K562 (cell line): ENCODE data around the gene ARHGAP15. TPM values are rescaled to one million over a fixed set of nuclear protein-coding genes. Genes with fewer than 3 reads are reported as not detected.

Experiments used
- ATAC-seq: fragments of 200-7000 bp; cut with Tn5 transposase; 3 replicates; pipeline ENCODE4 v1.9.1; 2020; ENCODE audit warnings: moderate library complexity
- BruUV-seq: library from RNA; stranded (reverse); fragments of 400-500 nt; replicated peaks from 2 replicates; lab custom pipeline; 2021; lab: Mats Ljungman, UMichigan
- CTCF ChIA-PET: fragments of 300-600 bp; formaldehyde crosslinking; extraction: SDS; loops from one replicate; lab custom pipeline; 2021; ENCODE audit warnings: low intra/inter-chr PET ratio; lab: Yijun Ruan, JAX
- POLR2A ChIA-PET: fragments of 300-600, 350-650 bp; sonication (Branson Sonifier 250); formaldehyde crosslinking; extraction: SDS; loops from one replicate; lab custom pipeline; 2021; ENCODE audit warnings: antibody characterized with exemption, inconsistent platforms; lab: Yijun Ruan, JAX
- DNase-seq, 4 experiments: peaks; one replicate each; pipeline versions ENCODE4 v3.0.0 to v3.0.0-alpha.2; 2011 to 2018; ENCODE audit warnings: low spot score in 3 of 4, mixed read lengths in 3 of 4; ENCODE audit errors: extremely low read depth in 1 of 4
- FAIRE-seq: peaks from 2 replicates; lab custom pipeline; 2011; peaks lifted over from hg19 to GRCh38; lab: Jason Lieb, UNC
- H2AFZ ChIP-seq: 2 replicates; pipeline ENCODE4 v1.6.0; 2011; ENCODE audit warnings: low read depth, low read length, control low read depth, inconsistent platforms
- H3K27ac ChIP-seq: fragments of 200-600 bp; 3 replicates; pipeline ENCODE4 v1.8.0; 2011; ENCODE audit warnings: low read depth, mild to moderate bottlenecking, control low read depth, inconsistent platforms, low read length, moderate library complexity, mixed read lengths; ENCODE audit errors: extremely low read depth
- H3K27me3 ChIP-seq, 2 experiments: fragments of 300-600 bp in 1 of 2; 2 replicates in 1 of 2; 3 replicates in 1 of 2; pipeline versions ENCODE4 v1.6.0 to v1.8.0; 2011; ENCODE audit warnings: inconsistent platforms in 2 of 2, low read length in 2 of 2, mild to moderate bottlenecking in 1 of 2, mixed read lengths in 1 of 2, moderate library complexity in 1 of 2; ENCODE audit not compliant: control insufficient read depth in 2 of 2, insufficient read depth in 2 of 2
- H3K36me3 ChIP-seq: fragments of 300-600 bp; 3 replicates; pipeline ENCODE4 v1.8.0; 2011; ENCODE audit warnings: mild to moderate bottlenecking, low read length, inconsistent platforms; ENCODE audit not compliant: control insufficient read depth, insufficient read depth
- H3K4me1 ChIP-seq, 2 experiments: fragments of 200-600 bp in 1 of 2; replicated peaks in 1 of 2; 2 replicates in 1 of 2; 3 replicates in 1 of 2; pipeline versions ENCODE4 v1.5.1 to v1.8.0; 2011; ENCODE audit warnings: inconsistent platforms in 2 of 2, low read length in 2 of 2, mild to moderate bottlenecking in 1 of 2, mixed read lengths in 1 of 2, moderate library complexity in 1 of 2; ENCODE audit not compliant: control insufficient read depth in 2 of 2, insufficient read depth in 2 of 2
- H3K4me2 ChIP-seq: 2 replicates; pipeline ENCODE4 v1.6.1; 2011; ENCODE audit warnings: low read length, control low read depth, inconsistent platforms, mixed read lengths; ENCODE audit not compliant: insufficient read depth
- H3K4me3 ChIP-seq: fragments of 200-600 bp; sonication (generic), shearing (Covaris generic); 2 replicates; pipeline ENCODE4 v1.5.1; 2016; ENCODE audit warnings: control low read depth, inconsistent platforms
- H3K79me2 ChIP-seq: fragments of 200-600 bp; 3 replicates; pipeline ENCODE4 v1.8.0; 2011; ENCODE audit warnings: low read length, inconsistent platforms; ENCODE audit not compliant: control insufficient read depth, insufficient read depth
- H3K9ac ChIP-seq, 2 experiments: 2 replicates each; pipeline versions ENCODE4 v1.6.0 to v1.6.1; 2011; ENCODE audit warnings: low read depth in 2 of 2, low read length in 2 of 2, control low read depth in 1 of 2, inconsistent platforms in 1 of 2, mild to moderate bottlenecking in 1 of 2, mixed read lengths in 1 of 2; ENCODE audit not compliant: insufficient read depth in 1 of 2
- H3K9me1 ChIP-seq: one replicate; pipeline ENCODE4 v1.6.0; 2011; ENCODE audit warnings: inconsistent platforms, mild to moderate bottlenecking, low read length, moderate library complexity; ENCODE audit not compliant: control insufficient read depth, insufficient read depth
- H3K9me3 ChIP-seq: replicated peaks from 2 replicates; pipeline ENCODE4 v1.5.1; 2011; ENCODE audit warnings: low read depth, low read length, inconsistent platforms; ENCODE audit not compliant: control insufficient read depth, insufficient read depth
- H4K20me1 ChIP-seq: replicated peaks from 2 replicates; pipeline ENCODE4 v1.6.1; 2011; ENCODE audit warnings: low read length, inconsistent platforms, mixed read lengths; ENCODE audit not compliant: control insufficient read depth, insufficient read depth
- ARID3A ChIP-seq: IDR thresholded peaks from 2 replicates; pipeline ENCODE4 v1.6.1; 2012; ENCODE audit warnings: low read depth, low read length, improper control_type of control experiment, borderline replicate concordance
- FOXJ2 ChIP-seq: fragments of 200-800 bp; sonication (Bioruptor generic); IDR thresholded peaks from 2 replicates; pipeline ENCODE4 v1.6.1; 2016; ENCODE audit warnings: missing genetic modification characterization, missing compliant biosample characterization
- RAD21 ChIP-seq, 2 experiments: fragments of 250-450 bp in 1 of 2; fragments of 450-650 bp in 1 of 2; sonication (Bioruptor Pico) in 1 of 2; formaldehyde crosslinking in 1 of 2; IDR thresholded peaks in 1 of 2; conservative IDR thresholded peaks in 1 of 2; 2 replicates each; pipeline versions ENCODE4 v1.4.0 to v1.8.0; 2020 to 2022; ENCODE audit warnings: mild to moderate bottlenecking in 2 of 2, moderate library complexity in 1 of 2
- SAFB2 ChIP-seq: fragments of 200-400 bp; formaldehyde crosslinking; IDR thresholded peaks from 2 replicates; pipeline ENCODE4 v1.6.1; 2018; ENCODE audit warnings: borderline replicate concordance, low read length, low read depth, moderate library complexity; ENCODE audit not compliant: severe bottlenecking
- ZNF512 ChIP-seq: IDR thresholded peaks from 2 replicates; pipeline ENCODE4 v1.6.1; 2016; ENCODE audit warnings: missing genetic modification characterization, missing compliant biosample characterization
- ZNF766 ChIP-seq: fragments of 200-800 bp; sonication (Bioruptor generic); conservative IDR thresholded peaks from 2 replicates; pipeline ENCODE4 v1.6.1; 2016; ENCODE audit warnings: missing genetic modification characterization, missing compliant biosample characterization
- WGBS: fragments of 100-300 bp; shearing (Covaris generic); methylation state at CpG from one replicate; pipeline ENCODE4 v1.1.6; 2016; ENCODE audit warnings: low coverage, mixed read lengths; ENCODE audit not compliant: insufficient coverage; ENCODE audit errors: missing lambda C conversion rate; 5-methylcytosine and 5-hydroxymethylcytosine counted together
- in situ Hi-C: fragments of 300-500 bp; cut with MboI; formaldehyde crosslinking; loops from 4 replicates; pipeline ENCODE4 v1.15.0; 2018; ENCODE audit warnings: inconsistent platforms, mixed read lengths
- intact Hi-C: fragments of 100-400 bp; cut with micrococcal nuclease; formaldehyde crosslinking; loops from 2 replicates; pipeline ENCODE4 v1.14.2; 2022
- polyA plus RNA-seq, 8 experiments: library from polyadenylated mRNA; depleted of rRNA in 4 of 8; stranded (reverse) in 5 of 8; unstranded in 3 of 8; fragments of >200 nt; fragmentation: Nextera tagmentation in 2 of 8; fragmentation: Illumina TruSeq in 1 of 8; extraction: Ambion mirVana in 2 of 8; extraction: Trizol in 1 of 8; gene quantifications; 2 replicates each; pipeline versions ENCODE4 v1.2.1 to v1.2.3, GENCODE V29; 2011 to 2014; ENCODE audit warnings: inconsistent platforms in 1 of 8, missing spikeins in 1 of 8
- total RNA-seq, 7 experiments: library from RNA; depleted of rRNA in 6 of 7; stranded (reverse); fragments of >200 nt in 6 of 7; fragmentation: Illumina TruSeq in 2 of 7; extraction: Trizol in 2 of 7; gene quantifications; 2 replicates each; pipeline versions ENCODE4 v1.2.1 to v1.2.3, GENCODE V29; 2011 to 2021; ENCODE audit warnings: low replicate concordance in 1 of 7
- TF ChIP-seq, protein P1 (sequence below): IDR thresholded peaks from 3 replicates; pipeline ENCODE4 v1.6.1; 2011; ENCODE audit warnings: borderline replicate concordance, mild to moderate bottlenecking, moderate library complexity; ENCODE audit not compliant: insufficient read length; ENCODE audit errors: extremely low read depth
- TF ChIP-seq, protein P2 (sequence below): fragments of 450-650 bp; IDR thresholded peaks from 2 replicates; pipeline ENCODE4 v1.6.1; 2016; ENCODE audit warnings: low read depth, mild to moderate bottlenecking, moderate library complexity
- TF ChIP-seq, protein P3 (sequence below), 2 experiments: fragments of 150-350 bp in 1 of 2; IDR thresholded peaks; 2 replicates each; pipeline ENCODE4 v1.6.1; 2012 to 2016; ENCODE audit warnings: low read depth in 2 of 2, low read length in 2 of 2, mild to moderate bottlenecking in 1 of 2, moderate library complexity in 1 of 2

ARHGAP15 gene
- total and polyA plus RNA-seq, 9 of the 15 experiments (the other 6 are each of a cell fraction or from before 2014, with no cell fraction given), result 1.5 to 17.9 (median 7.9) TPM

DNA sequence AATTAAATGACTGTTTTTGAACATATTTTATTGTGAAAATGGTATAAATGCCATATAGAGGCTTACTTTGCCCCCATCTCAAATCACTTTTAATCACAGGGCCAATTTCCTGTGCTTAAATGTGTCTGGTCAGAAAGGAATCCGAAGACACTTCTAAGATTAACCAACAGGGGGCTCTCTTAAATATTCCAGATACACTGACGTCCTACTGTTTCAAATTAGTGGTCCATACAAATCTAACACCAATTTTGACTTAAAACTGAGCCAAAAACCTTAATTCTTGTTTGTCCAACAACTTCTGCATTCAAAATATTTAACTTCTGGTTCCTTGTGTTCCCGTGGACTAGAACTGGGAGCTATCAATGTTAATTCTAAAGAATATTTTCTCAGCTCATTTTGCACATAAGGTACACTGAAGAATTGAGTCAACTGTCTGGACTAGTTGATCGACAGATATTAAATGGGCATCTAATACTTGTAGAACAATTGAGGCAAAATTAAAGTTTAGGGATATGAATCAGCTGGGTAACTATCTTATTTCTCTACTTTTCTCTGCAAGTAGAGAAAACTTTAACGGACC, 557.5 kb downstream of the ARHGAP15 start:
- H3K9me1 ChIP-seq, result no peaks in the 10 kb centered on the region
- FAIRE-seq (peak; percentile 80), DNase-seq (peak; percentile 43 to 59 (median 46)), ATAC-seq (peak; percentile 87)
- ChIA-PET POLR2A (no interaction called here), CTCF (no interaction called here)
- in situ Hi-C loops (no loop called here), intact Hi-C loops (loop anchor here (10.0 kb wide), 1 partner anchor 468 kb away; no protein-coding TSS in a partner anchor)
- H3K4me2 ChIP-seq, result no peak overlapping the region
- H2AFZ ChIP-seq, result peak overlapping the region; percentile 34; the same call in 1 of the 2 replicates
- no peaks in the 10 kb centered on the region; a peak in 1 of 5 replicates for H3K4me1 ChIP-seq
- H3K9me3 ChIP-seq, result no peaks in the 10 kb centered on the region
- H3K36me3 ChIP-seq, result no peaks in the 10 kb centered on the region
- H3K4me3 ChIP-seq, result no peak overlapping the region
- no peaks in the 10 kb centered on the region for H4K20me1 ChIP-seq
- no peak overlapping the region for H3K27ac ChIP-seq
- BruUV-seq, result no TSS peak
- H3K9ac ChIP-seq, result no peak overlapping the region
- no peaks in the 10 kb centered on the region for H3K79me2 ChIP-seq
- 24% methylated on average over 5 of the region's 5 CpGs for WGBS
- no peaks in the 10 kb centered on the region for H3K27me3 ChIP-seq
- TF ChIP-seq ZNF766, result no peak
- TF ChIP-seq, protein P1, sequence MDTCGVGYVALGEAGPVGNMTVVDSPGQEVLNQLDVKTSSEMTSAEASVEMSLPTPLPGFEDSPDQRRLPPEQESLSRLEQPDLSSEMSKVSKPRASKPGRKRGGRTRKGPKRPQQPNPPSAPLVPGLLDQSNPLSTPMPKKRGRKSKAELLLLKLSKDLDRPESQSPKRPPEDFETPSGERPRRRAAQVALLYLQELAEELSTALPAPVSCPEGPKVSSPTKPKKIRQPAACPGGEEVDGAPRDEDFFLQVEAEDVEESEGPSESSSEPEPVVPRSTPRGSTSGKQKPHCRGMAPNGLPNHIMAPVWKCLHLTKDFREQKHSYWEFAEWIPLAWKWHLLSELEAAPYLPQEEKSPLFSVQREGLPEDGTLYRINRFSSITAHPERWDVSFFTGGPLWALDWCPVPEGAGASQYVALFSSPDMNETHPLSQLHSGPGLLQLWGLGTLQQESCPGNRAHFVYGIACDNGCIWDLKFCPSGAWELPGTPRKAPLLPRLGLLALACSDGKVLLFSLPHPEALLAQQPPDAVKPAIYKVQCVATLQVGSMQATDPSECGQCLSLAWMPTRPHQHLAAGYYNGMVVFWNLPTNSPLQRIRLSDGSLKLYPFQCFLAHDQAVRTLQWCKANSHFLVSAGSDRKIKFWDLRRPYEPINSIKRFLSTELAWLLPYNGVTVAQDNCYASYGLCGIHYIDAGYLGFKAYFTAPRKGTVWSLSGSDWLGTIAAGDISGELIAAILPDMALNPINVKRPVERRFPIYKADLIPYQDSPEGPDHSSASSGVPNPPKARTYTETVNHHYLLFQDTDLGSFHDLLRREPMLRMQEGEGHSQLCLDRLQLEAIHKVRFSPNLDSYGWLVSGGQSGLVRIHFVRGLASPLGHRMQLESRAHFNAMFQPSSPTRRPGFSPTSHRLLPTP, result no peak
- TF ChIP-seq ZNF512 (tag), result no peak
- TF ChIP-seq, protein P2, sequence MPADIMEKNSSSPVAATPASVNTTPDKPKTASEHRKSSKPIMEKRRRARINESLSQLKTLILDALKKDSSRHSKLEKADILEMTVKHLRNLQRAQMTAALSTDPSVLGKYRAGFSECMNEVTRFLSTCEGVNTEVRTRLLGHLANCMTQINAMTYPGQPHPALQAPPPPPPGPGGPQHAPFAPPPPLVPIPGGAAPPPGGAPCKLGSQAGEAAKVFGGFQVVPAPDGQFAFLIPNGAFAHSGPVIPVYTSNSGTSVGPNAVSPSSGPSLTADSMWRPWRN, result no peak
- no peak for TF ChIP-seq SAFB2
- peak; percentile 41 to 56; a peak in 3 of 4 replicates for TF ChIP-seq RAD21 (CRISPR knock-in tag; conservative IDR thresholded peaks at IDR 0.05 in 1 of 2, IDR thresholded peaks at IDR 0.05 in 1 of 2)
- TF ChIP-seq ARID3A, result peak; percentile 74; the same call in 1 of the 2 replicates
- TF ChIP-seq FOXJ2 (tag), result no peak
- TF ChIP-seq, protein P3, sequence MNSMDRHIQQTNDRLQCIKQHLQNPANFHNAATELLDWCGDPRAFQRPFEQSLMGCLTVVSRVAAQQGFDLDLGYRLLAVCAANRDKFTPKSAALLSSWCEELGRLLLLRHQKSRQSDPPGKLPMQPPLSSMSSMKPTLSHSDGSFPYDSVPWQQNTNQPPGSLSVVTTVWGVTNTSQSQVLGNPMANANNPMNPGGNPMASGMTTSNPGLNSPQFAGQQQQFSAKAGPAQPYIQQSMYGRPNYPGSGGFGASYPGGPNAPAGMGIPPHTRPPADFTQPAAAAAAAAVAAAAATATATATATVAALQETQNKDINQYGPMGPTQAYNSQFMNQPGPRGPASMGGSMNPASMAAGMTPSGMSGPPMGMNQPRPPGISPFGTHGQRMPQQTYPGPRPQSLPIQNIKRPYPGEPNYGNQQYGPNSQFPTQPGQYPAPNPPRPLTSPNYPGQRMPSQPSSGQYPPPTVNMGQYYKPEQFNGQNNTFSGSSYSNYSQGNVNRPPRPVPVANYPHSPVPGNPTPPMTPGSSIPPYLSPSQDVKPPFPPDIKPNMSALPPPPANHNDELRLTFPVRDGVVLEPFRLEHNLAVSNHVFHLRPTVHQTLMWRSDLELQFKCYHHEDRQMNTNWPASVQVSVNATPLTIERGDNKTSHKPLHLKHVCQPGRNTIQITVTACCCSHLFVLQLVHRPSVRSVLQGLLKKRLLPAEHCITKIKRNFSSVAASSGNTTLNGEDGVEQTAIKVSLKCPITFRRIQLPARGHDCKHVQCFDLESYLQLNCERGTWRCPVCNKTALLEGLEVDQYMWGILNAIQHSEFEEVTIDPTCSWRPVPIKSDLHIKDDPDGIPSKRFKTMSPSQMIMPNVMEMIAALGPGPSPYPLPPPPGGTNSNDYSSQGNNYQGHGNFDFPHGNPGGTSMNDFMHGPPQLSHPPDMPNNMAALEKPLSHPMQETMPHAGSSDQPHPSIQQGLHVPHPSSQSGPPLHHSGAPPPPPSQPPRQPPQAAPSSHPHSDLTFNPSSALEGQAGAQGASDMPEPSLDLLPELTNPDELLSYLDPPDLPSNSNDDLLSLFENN (IDR thresholded peaks at IDR 0.05; ENCODE audit: low read depth in 2 of 2, low read length in 2 of 2), result no peak
